TTC549 (cell line): Measurements from ENCODE around the gene WDR72.
"Not testable (repeated sequence)": the region's sequence is repeated elsewhere in the genome, so short reads cannot be mapped to it uniquely, and the experiment has no call there.

ENCODE experiments used
- FAIRE-seq: peaks from 2 replicates; lab custom pipeline; 2012; peaks lifted over from hg19 to GRCh38; lab: Jason Lieb, UNC

The WDR72 gene

GRCh38 chr15:53759411-53759931, at the start of gene WDR72:
Gene WDR72 (minus strand): TSS chr15:53759663. CDS start chr15:53733149, 26,514 bp downstream.
- no peak for FAIRE-seq

- FAIRE-seq: no peak
Measured at GRCh38 chr15:53808058-53808706, 48.7 kb upstream of the WDR72 start.

GRCh38 chr15:53807501-53807900, 48.0 kb upstream of the WDR72 start:
- FAIRE-seq: no peak

GRCh38 chr15:53802672-53803071, 43.2 kb upstream of the WDR72 start:
- FAIRE-seq: no peak

- no peak for FAIRE-seq
Measured at GRCh38 chr15:53791581-53791980, 32.1 kb upstream of the WDR72 start.

- FAIRE-seq: no peak
Measured at GRCh38 chr15:53789654-53790375, 30.4 kb upstream of the WDR72 start.

- FAIRE-seq: no peak
Measured at GRCh38 chr15:53786401-53786800, 26.9 kb upstream of the WDR72 start.

GRCh38 chr15:53785241-53785640, 25.8 kb upstream of the WDR72 start:
- not testable (repeated sequence) for FAIRE-seq

- FAIRE-seq: no peak
Measured at GRCh38 chr15:53762916-53763315, 3.5 kb upstream of the WDR72 start.

- no peak for FAIRE-seq
Measured at GRCh38 chr15:53758412-53758811, 1.1 kb downstream of the WDR72 start.

GRCh38 chr15:53757906-53758305, 1.6 kb downstream of the WDR72 start:
- FAIRE-seq: no peak

GRCh38 chr15:53753813-53754212, 5.7 kb downstream of the WDR72 start:
- no peak for FAIRE-seq

GRCh38 chr15:53752406-53752805, 7.1 kb downstream of the WDR72 start:
- FAIRE-seq: no peak

GRCh38 chr15:53747501-53748068, 11.9 kb downstream of the WDR72 start:
- no peak for FAIRE-seq

- FAIRE-seq: no peak
Measured at GRCh38 chr15:53746101-53746500, 13.4 kb downstream of the WDR72 start.

- no peak for FAIRE-seq
Measured at GRCh38 chr15:53739651-53740050, 19.8 kb downstream of the WDR72 start.

- no peak for FAIRE-seq
Measured at GRCh38 chr15:53739187-53739586, 20.3 kb downstream of the WDR72 start.

GRCh38 chr15:53721334-53722087, 38.0 kb downstream of the WDR72 start:
- no peak for FAIRE-seq

GRCh38 chr15:53716909-53717876, 42.3 kb downstream of the WDR72 start:
- peak; percentile 73 for FAIRE-seq

GRCh38 chr15:53713218-53713617, 46.2 kb downstream of the WDR72 start:
- FAIRE-seq: no peak

GRCh38 chr15:53710906-53711305, 48.6 kb downstream of the WDR72 start:
- no peak for FAIRE-seq
